Activated naive CD4-positive, alpha-beta T cell treated with anti-CD3 and anti-CD28 coated beads, Interleukin-2, amount 10 ng/mL, durations not matched to agents 7 days and 5 days (primary cell): Measurements from ENCODE around the gene OXSR1.

Source experiments
- CTCF ChIA-PET: fragments of 350-600 bp; sonication (Branson Sonifier 250); formaldehyde crosslinking; loops from one replicate; lab custom pipeline; 2021; ENCODE audit warnings: antibody characterized with exemption; lab: Charles Lee
- DNase-seq: peaks from one replicate; pipeline ENCODE4 v3.0.0-alpha.2; 2020
- H3K27ac Mint-ChIP-seq: one replicate; pipeline ENCODE4 v1.8.0; 2021; ENCODE audit warnings: mild to moderate bottlenecking, moderate library complexity, mixed read lengths
- H3K27me3 Mint-ChIP-seq: one replicate; pipeline ENCODE4 v1.8.0; 2021; ENCODE audit warnings: mild to moderate bottlenecking, mixed read lengths
- H3K36me3 Mint-ChIP-seq: one replicate; pipeline ENCODE4 v1.8.0; 2021; ENCODE audit warnings: mixed read lengths
- H3K4me1 Mint-ChIP-seq: one replicate; pipeline ENCODE4 v1.8.0; 2021; ENCODE audit warnings: mixed read lengths
- H3K4me3 Mint-ChIP-seq: one replicate; pipeline ENCODE4 v1.8.0; 2021; ENCODE audit warnings: mild to moderate bottlenecking, moderate library complexity, mixed read lengths
- H3K9me3 Mint-ChIP-seq: one replicate; pipeline ENCODE4 v1.8.0; 2021; ENCODE audit warnings: mixed read lengths

Gene OXSR1

GRCh38 chr3:38297947-38298711 lies 132.8 kb downstream of the OXSR1 start:
- Mint-ChIP-seq H3K36me3 (no peaks in the 10 kb centered on the region), H3K4me1 (no peaks in the 10 kb centered on the region), H3K27ac (no peak overlapping the region), H3K9me3 (no peaks in the 10 kb centered on the region), H3K27me3 (peaks cover 22% of the 10 kb centered on the region), H3K4me3 (no peak overlapping the region)
- CTCF ChIA-PET = interaction anchor here (1.2 to 3.4 kb wide), 3 partner anchors 48 to 183 kb away, joined by 4 to 26 read pairs (median 7); partner anchors contain the start of gene XYLB
- no peak for DNase-seq
